GF-D8 (cell line): Measurements from ENCODE around the gene SPATA46.
"Not testable (repeated sequence)": the region's sequence is repeated elsewhere in the genome, so short reads cannot be mapped to it uniquely, and the experiment has no call there.

Experiments
- DNase-seq: peaks from one replicate; lab custom pipeline; 2025; lab: John Stamatoyannopoulos, UW

SPATA46 gene

GRCh38 chr1:162376691-162377090 lies at the start of gene SPATA46:
SPATA46 (minus strand) TSS chr1:162376854; CDS start chr1:162376790, 64 bp downstream.
- no peak for DNase-seq

- DNase-seq, result peak; percentile 87
Observed at GRCh38 chr1:162422662-162423375, 46.2 kb upstream of the SPATA46 start.

GRCh38 chr1:162421258-162422164 lies 44.9 kb upstream of the SPATA46 start:
- no peak for DNase-seq

- no peak for DNase-seq
Observed at GRCh38 chr1:162420120-162420519, 43.5 kb upstream of the SPATA46 start.

GRCh38 chr1:162419450-162419931 lies 42.8 kb upstream of the SPATA46 start:
- DNase-seq, result not testable (repeated sequence)

GRCh38 chr1:162418584-162418983 lies 41.9 kb upstream of the SPATA46 start:
- not testable (repeated sequence) for DNase-seq

GRCh38 chr1:162417650-162418049 lies 41.0 kb upstream of the SPATA46 start:
- no peak for DNase-seq

- DNase-seq, result no peak
Observed at GRCh38 chr1:162416909-162417308, 40.3 kb upstream of the SPATA46 start.

GRCh38 chr1:162416215-162416614 lies 39.6 kb upstream of the SPATA46 start:
- no peak for DNase-seq

GRCh38 chr1:162412002-162412401 lies 35.3 kb upstream of the SPATA46 start, which contains the start of gene SH2D1B:
SH2D1B (minus strand) TSS chr1:162412136; CDS start chr1:162412016, 120 bp downstream.
- no peak for DNase-seq

GRCh38 chr1:162407539-162407938 lies 30.9 kb upstream of the SPATA46 start:
- DNase-seq, result no peak

- no peak for DNase-seq
Observed at GRCh38 chr1:162406811-162407210, 30.2 kb upstream of the SPATA46 start.

- no peak for DNase-seq
Observed at GRCh38 chr1:162405800-162406199, 29.1 kb upstream of the SPATA46 start.

GRCh38 chr1:162404550-162405160 lies 28.0 kb upstream of the SPATA46 start:
- no peak for DNase-seq

GRCh38 chr1:162400790-162401355 lies 24.2 kb upstream of the SPATA46 start:
- no peak for DNase-seq

- no peak for DNase-seq
Observed at GRCh38 chr1:162398999-162399580, 22.4 kb upstream of the SPATA46 start.

- DNase-seq, result no peak
Observed at GRCh38 chr1:162397943-162398560, 21.4 kb upstream of the SPATA46 start.

- DNase-seq, result no peak
Observed at GRCh38 chr1:162397039-162397448, 20.4 kb upstream of the SPATA46 start.

- DNase-seq, result no peak
Observed at GRCh38 chr1:162396201-162396906, 19.7 kb upstream of the SPATA46 start.

- DNase-seq, result no peak
Observed at GRCh38 chr1:162391790-162392563, 15.3 kb upstream of the SPATA46 start.
